Measurements from ENCODE around the gene NPHP4. TPM values are rescaled to one million over a fixed set of nuclear protein-coding genes. Genes with fewer than 3 reads are reported as not detected.
A peak's percentile ranks its signal among the peaks of the same experiment; 100 is the strongest.

The NPHP4 gene
- polyA plus RNA-seq, 2 donors = 2.9 to 4.4 TPM

GRCh38 chr1:5998051-5998905 is 6.1 kb upstream of the NPHP4 start:
- H3K27ac ChIP-seq (ENCODE audit: low read depth in 2 of 2, low read length in 1 of 2) = no peak overlapping the region
- H3K9me3 ChIP-seq (ENCODE audit: control insufficient read depth in 2 of 2, insufficient read depth in 1 of 2, low read depth in 1 of 2, low read length in 1 of 2) = no peaks in the 10 kb centered on the region
- no peaks in the 10 kb centered on the region for H3K27me3 ChIP-seq (ENCODE audit: control insufficient read depth in 1 of 2, insufficient read depth in 2 of 2, low read length in 2 of 2)
- no peaks in the 10 kb centered on the region for H3K36me3 ChIP-seq (ENCODE audit: control insufficient read depth in 2 of 2, insufficient read depth in 2 of 2, low read length in 1 of 2)
- WGBS, 2 donors = 94 to 95% methylated on average over 12 of the region's 12 CpGs
- H3K4me1 ChIP-seq (ENCODE audit: control insufficient read depth in 2 of 2, insufficient read depth in 2 of 2, low read length in 1 of 2) = peaks cover 0 to 5% of the 10 kb centered on the region in 2 donors
- no peak overlapping the region for H3K4me3 ChIP-seq (ENCODE audit: low read depth in 1 of 2, low read length in 2 of 2)

GRCh38 chr1:5997316-5997715 is 5.1 kb upstream of the NPHP4 start:
- WGBS, 2 donors = 64% methylated on average over 4 to 5 of the region's 5 CpGs
- H3K27ac ChIP-seq (ENCODE audit: low read depth in 2 of 2, low read length in 1 of 2) = no peak overlapping the region
- H3K4me1 ChIP-seq (ENCODE audit: control insufficient read depth in 2 of 2, insufficient read depth in 2 of 2, low read length in 1 of 2) = peaks cover 0 to 6% of the 10 kb centered on the region in 2 donors

GRCh38 chr1:5996641-5997270 is 4.5 kb upstream of the NPHP4 start:
- H3K9me3 ChIP-seq (ENCODE audit: control insufficient read depth in 2 of 2, insufficient read depth in 1 of 2, low read depth in 1 of 2, low read length in 1 of 2) = no peaks in the 10 kb centered on the region
- H3K36me3 ChIP-seq (ENCODE audit: control insufficient read depth in 2 of 2, insufficient read depth in 2 of 2, low read length in 1 of 2) = no peaks in the 10 kb centered on the region
- peaks cover 0 to 6% of the 10 kb centered on the region in 2 donors for H3K4me1 ChIP-seq (ENCODE audit: control insufficient read depth in 2 of 2, insufficient read depth in 2 of 2, low read length in 1 of 2)
- no peaks in the 10 kb centered on the region for H3K27me3 ChIP-seq (ENCODE audit: control insufficient read depth in 1 of 2, insufficient read depth in 2 of 2, low read length in 2 of 2)
- H3K27ac ChIP-seq (ENCODE audit: low read depth in 2 of 2, low read length in 1 of 2) = no peak overlapping the region
- WGBS, 2 donors = 88 to 92% methylated on average over 16 of the region's 16 CpGs
- no peak overlapping the region for H3K4me3 ChIP-seq (ENCODE audit: low read depth in 1 of 2, low read length in 2 of 2)

More at GRCh38 chr1:5997316-5997715, 5.1 kb upstream of the NPHP4 start:
- Histone ChIP-seq H3K36me3 (ENCODE audit: control insufficient read depth in 2 of 2, insufficient read depth in 2 of 2, low read length in 1 of 2) (no peaks in the 10 kb centered on the region), H3K27me3 (ENCODE audit: control insufficient read depth in 1 of 2, insufficient read depth in 2 of 2, low read length in 2 of 2) (no peaks in the 10 kb centered on the region), H3K9me3 (ENCODE audit: control insufficient read depth in 2 of 2, insufficient read depth in 1 of 2, low read depth in 1 of 2, low read length in 1 of 2) (no peaks in the 10 kb centered on the region), H3K4me3 (ENCODE audit: low read depth in 1 of 2, low read length in 2 of 2) (no peak overlapping the region)

- Histone ChIP-seq H3K27me3 (ENCODE audit: control insufficient read depth in 1 of 2, insufficient read depth in 2 of 2, low read length in 2 of 2) (no peaks in the 10 kb centered on the region), H3K36me3 (ENCODE audit: control insufficient read depth in 2 of 2, insufficient read depth in 2 of 2, low read length in 1 of 2) (no peaks in the 10 kb centered on the region), H3K4me1 (ENCODE audit: control insufficient read depth in 2 of 2, insufficient read depth in 2 of 2, low read length in 1 of 2) (peaks cover 0 to 6% of the 10 kb centered on the region in 2 donors), H3K4me3 (ENCODE audit: low read depth in 1 of 2, low read length in 2 of 2) (no peak overlapping the region), H3K27ac (ENCODE audit: low read depth in 2 of 2, low read length in 1 of 2) (no peak overlapping the region), H3K9me3 (ENCODE audit: control insufficient read depth in 2 of 2, insufficient read depth in 1 of 2, low read depth in 1 of 2, low read length in 1 of 2) (no peaks in the 10 kb centered on the region)
- WGBS, 2 donors = 94 to 95% methylated on average over 17 of the region's 17 CpGs
These were observed 3.8 kb upstream of the NPHP4 start for GRCh38 chr1:5995871-5996630.

GRCh38 chr1:5994713-5995621 is 2.7 kb upstream of the NPHP4 start:
- H3K4me3 ChIP-seq (ENCODE audit: low read depth in 1 of 2, low read length in 2 of 2) = no peak overlapping the region
- no peaks in the 10 kb centered on the region for H3K9me3 ChIP-seq (ENCODE audit: control insufficient read depth in 2 of 2, insufficient read depth in 1 of 2, low read depth in 1 of 2, low read length in 1 of 2)
- no peaks in the 10 kb centered on the region for H3K36me3 ChIP-seq (ENCODE audit: control insufficient read depth in 2 of 2, insufficient read depth in 2 of 2, low read length in 1 of 2)
- peaks cover 0 to 6% of the 10 kb centered on the region in 2 donors for H3K4me1 ChIP-seq (ENCODE audit: control insufficient read depth in 2 of 2, insufficient read depth in 2 of 2, low read length in 1 of 2)
- H3K27ac ChIP-seq (ENCODE audit: low read depth in 2 of 2, low read length in 1 of 2) = no peak overlapping the region
- H3K27me3 ChIP-seq (ENCODE audit: control insufficient read depth in 1 of 2, insufficient read depth in 2 of 2, low read length in 2 of 2) = no peaks in the 10 kb centered on the region
- WGBS, 2 donors = 81 to 83% methylated on average over 29 of the region's 29 CpGs

- no peaks in the 10 kb centered on the region for H3K36me3 ChIP-seq (ENCODE audit: control insufficient read depth in 2 of 2, insufficient read depth in 2 of 2, low read length in 1 of 2)
- no peaks in the 10 kb centered on the region for H3K27me3 ChIP-seq (ENCODE audit: control insufficient read depth in 1 of 2, insufficient read depth in 2 of 2, low read length in 2 of 2)
- WGBS, 2 donors = 41 to 44% methylated on average over 29 of the region's 29 CpGs
- no peaks in the 10 kb centered on the region for H3K9me3 ChIP-seq (ENCODE audit: control insufficient read depth in 2 of 2, insufficient read depth in 1 of 2, low read depth in 1 of 2, low read length in 1 of 2)
- H3K4me3 ChIP-seq (ENCODE audit: low read depth in 1 of 2, low read length in 2 of 2) = peak overlapping the region; percentile 58 to 86
- H3K4me1 ChIP-seq (ENCODE audit: control insufficient read depth in 2 of 2, insufficient read depth in 2 of 2, low read length in 1 of 2) = peaks cover 0 to 6% of the 10 kb centered on the region in 2 donors
- H3K27ac ChIP-seq (ENCODE audit: low read depth in 2 of 2, low read length in 1 of 2) = no peak overlapping the region
These were observed 1.6 kb upstream of the NPHP4 start for GRCh38 chr1:5993556-5994491.

- no peaks in the 10 kb centered on the region for H3K9me3 ChIP-seq (ENCODE audit: control insufficient read depth in 2 of 2, insufficient read depth in 1 of 2, low read depth in 1 of 2, low read length in 1 of 2)
- H3K27me3 ChIP-seq (ENCODE audit: control insufficient read depth in 1 of 2, insufficient read depth in 2 of 2, low read length in 2 of 2) = no peaks in the 10 kb centered on the region
- H3K27ac ChIP-seq (ENCODE audit: low read depth in 2 of 2, low read length in 1 of 2) = no peak overlapping the region
- WGBS, 2 donors = 1% methylated on average over 28 to 49 of the region's 49 CpGs
- H3K36me3 ChIP-seq (ENCODE audit: control insufficient read depth in 2 of 2, insufficient read depth in 2 of 2, low read length in 1 of 2) = no peaks in the 10 kb centered on the region
- H3K4me3 ChIP-seq (ENCODE audit: low read depth in 1 of 2, low read length in 2 of 2) = peak overlapping the region; percentile 58 to 86
- H3K4me1 ChIP-seq (ENCODE audit: control insufficient read depth in 2 of 2, insufficient read depth in 2 of 2, low read length in 1 of 2) = peaks cover 0 to 6% of the 10 kb centered on the region in 2 donors
These were observed 760 bp upstream of the NPHP4 start for GRCh38 chr1:5992814-5993555.
